Gastrocnemius medialis (tissue), 4 donors: ENCODE results near the gene SUGCT. TPM values are rescaled to one million over a fixed set of nuclear protein-coding genes. Genes with fewer than 3 reads are reported as not detected.

Experiments
- ATAC-seq, 2 donors: fragments of 150-250 bp; one replicate each; pipeline ENCODE4 v1.9.1; 2016
- DNase-seq, 2 donors: peaks; one replicate each; pipeline ENCODE4 v3.0.0-alpha.2; 2019
- H3K27ac ChIP-seq, 4 donors: fragments of 200-600 bp; sonication (generic); 1 replicate in 1 of 4; 2 replicates in 3 of 4; pipeline ENCODE4 v1.5.1; 2016 to 2018; ENCODE audit warnings: mild to moderate bottlenecking in 2 of 4, moderate library complexity in 1 of 4
- H3K27me3 ChIP-seq, 3 donors: fragments of 200-600 bp; sonication (generic) in 2 of 3; 1 replicate in 1 of 3; 2 replicates in 2 of 3; pipeline versions ENCODE4 v1.5.1 to v1.6.0; 2016 to 2019; ENCODE audit warnings: mild to moderate bottlenecking in 1 of 3, moderate library complexity in 1 of 3
- H3K36me3 ChIP-seq, 2 donors: fragments of 200-600 bp; sonication (generic) in 1 of 2; one replicate each; pipeline ENCODE4 v1.5.1; 2017 to 2018
- H3K4me1 ChIP-seq, 2 donors: fragments of 200-600 bp; sonication (generic) in 1 of 2; one replicate each; pipeline ENCODE4 v1.5.1; 2016 to 2017; ENCODE audit warnings: mild to moderate bottlenecking in 2 of 2
- H3K4me3 ChIP-seq, 4 donors: fragments of 200-600 bp; sonication (generic) in 3 of 4; 1 replicate in 1 of 4; 2 replicates in 3 of 4; pipeline ENCODE4 v1.5.1; 2016 to 2019; ENCODE audit warnings: mild to moderate bottlenecking in 2 of 4
- H3K9me3 ChIP-seq, 3 donors: fragments of 200-600 bp; sonication (generic) in 2 of 3; 1 replicate in 1 of 3; 2 replicates in 2 of 3; pipeline ENCODE4 v1.5.1; 2016 to 2019
- CTCF ChIP-seq, 5 experiments: fragments of 450-650 bp in 3 of 5; fragments of 200-600 bp in 2 of 5; sonication (generic) in 2 of 5; IDR thresholded peaks in 4 of 5; conservative IDR thresholded peaks in 1 of 5; 1 replicate in 4 of 5; 2 replicates in 1 of 5; pipeline ENCODE4 v1.5.1; 2016 to 2019; ENCODE audit warnings: antibody characterized with exemption in 5 of 5, mild to moderate bottlenecking in 3 of 5, moderate library complexity in 3 of 5
- POLR2A ChIP-seq, 2 donors: fragments of 450-650 bp; IDR thresholded peaks; one replicate each; pipeline ENCODE4 v1.6.1; 2017; ENCODE audit warnings: antibody characterized with exemption in 2 of 2, mild to moderate bottlenecking in 2 of 2, moderate library complexity in 2 of 2
- in situ Hi-C, 4 donors: fragments of 200-750 bp; cut with MboI; loops; one replicate each; pipeline versions ENCODE4 v1.15.0 to v1.8.0; 2017; ENCODE audit warnings: low sequenced_read_pairs in 4 of 4
- intact Hi-C: fragments of 100-400 bp; cut with DNase I; formaldehyde crosslinking; loops from one replicate; pipeline ENCODE4 v1.15.1; 2023; ENCODE audit warnings: low total_unique reads
- total RNA-seq, 4 donors: library from RNA; depleted of rRNA; stranded (reverse); fragments of >200 nt; gene quantifications; one replicate each; pipeline versions ENCODE4 v1.1.0 to v1.2.3, GENCODE V29; 2016

SUGCT gene
- total RNA-seq, 4 donors from 2014 or later: 2.3 to 3.5 (median 2.9) TPM

DNA sequence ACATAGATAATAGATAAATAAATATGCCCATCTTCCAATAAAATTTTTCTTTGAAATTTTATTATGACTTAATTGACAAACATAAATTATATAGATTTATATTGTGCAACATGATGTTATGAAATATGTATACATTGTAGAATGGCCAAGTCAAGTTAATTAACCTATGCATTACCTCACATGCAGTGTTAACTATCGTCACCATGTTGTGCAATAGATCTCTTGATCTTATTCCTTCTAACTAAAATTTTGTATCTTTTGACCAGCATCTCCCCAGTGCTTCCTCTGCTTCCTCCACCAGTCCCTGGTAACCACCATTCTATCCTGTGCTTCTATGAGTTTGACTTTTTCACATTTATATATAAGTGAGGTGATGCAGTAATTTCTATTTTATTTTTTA is 259.6 kb downstream of the SUGCT start:
- no peak for ATAC-seq
- Histone ChIP-seq H3K9me3 (no peaks in the 10 kb centered on the region), H3K4me3 (no peak overlapping the region), H3K27me3 (no peaks in the 10 kb centered on the region), H3K36me3 (no peaks in the 10 kb centered on the region), H3K27ac (no peak overlapping the region), H3K4me1 (no peaks in the 10 kb centered on the region)
- intact Hi-C loops (no loop called here), in situ Hi-C loops (no loop called here)
- no peak for TF ChIP-seq CTCF (IDR thresholded peaks at IDR 0.05 in 4 of 5, conservative IDR thresholded peaks at IDR 0.05 in 1 of 5)
- no peak for TF ChIP-seq POLR2A (IDR thresholded peaks at IDR 0.05)
- no peak for DNase-seq

- no peak for ATAC-seq
- intact Hi-C loops: no loop called here
- DNase-seq: no peak
- H3K4me3 ChIP-seq: no peak overlapping the region
- no peaks in the 10 kb centered on the region for H3K27me3 ChIP-seq
- H3K27ac ChIP-seq: no peak overlapping the region
- in situ Hi-C loops: no loop called here
- no peaks in the 10 kb centered on the region for H3K9me3 ChIP-seq
- H3K36me3 ChIP-seq: no peaks in the 10 kb centered on the region
- no peak for TF ChIP-seq POLR2A (IDR thresholded peaks at IDR 0.05)
- TF ChIP-seq CTCF (IDR thresholded peaks at IDR 0.05 in 4 of 5, conservative IDR thresholded peaks at IDR 0.05 in 1 of 5): no peak
- no peaks in the 10 kb centered on the region for H3K4me1 ChIP-seq
These were observed 265.7 kb downstream of the SUGCT start for GRCh38 chr7:40400525-40400924.

GRCh38 chr7:40401406-40401805 is 266.6 kb downstream of the SUGCT start:
- intact Hi-C loops (no loop called here), in situ Hi-C loops (no loop called here)
- Histone ChIP-seq H3K27ac (no peak overlapping the region), H3K27me3 (no peaks in the 10 kb centered on the region), H3K36me3 (no peaks in the 10 kb centered on the region), H3K4me1 (no peaks in the 10 kb centered on the region), H3K4me3 (no peak overlapping the region), H3K9me3 (no peaks in the 10 kb centered on the region)
- DNase-seq (no peak), ATAC-seq (no peak)
- TF ChIP-seq POLR2A (IDR thresholded peaks at IDR 0.05): no peak
- no peak for TF ChIP-seq CTCF (IDR thresholded peaks at IDR 0.05 in 4 of 5, conservative IDR thresholded peaks at IDR 0.05 in 1 of 5)

- in situ Hi-C loops: no loop called here
- H3K27me3 ChIP-seq: no peaks in the 10 kb centered on the region
- intact Hi-C loops: no loop called here
- H3K36me3 ChIP-seq: no peaks in the 10 kb centered on the region
- DNase-seq (no peak), ATAC-seq (no peak)
- no peak overlapping the region for H3K27ac ChIP-seq
- no peaks in the 10 kb centered on the region for H3K4me1 ChIP-seq
- H3K9me3 ChIP-seq: no peaks in the 10 kb centered on the region
- H3K4me3 ChIP-seq: no peak overlapping the region
- no peak for TF ChIP-seq POLR2A (IDR thresholded peaks at IDR 0.05)
- no peak for TF ChIP-seq CTCF (IDR thresholded peaks at IDR 0.05 in 4 of 5, conservative IDR thresholded peaks at IDR 0.05 in 1 of 5)
These were observed 267.9 kb downstream of the SUGCT start for GRCh38 chr7:40402661-40403060.

DNA sequence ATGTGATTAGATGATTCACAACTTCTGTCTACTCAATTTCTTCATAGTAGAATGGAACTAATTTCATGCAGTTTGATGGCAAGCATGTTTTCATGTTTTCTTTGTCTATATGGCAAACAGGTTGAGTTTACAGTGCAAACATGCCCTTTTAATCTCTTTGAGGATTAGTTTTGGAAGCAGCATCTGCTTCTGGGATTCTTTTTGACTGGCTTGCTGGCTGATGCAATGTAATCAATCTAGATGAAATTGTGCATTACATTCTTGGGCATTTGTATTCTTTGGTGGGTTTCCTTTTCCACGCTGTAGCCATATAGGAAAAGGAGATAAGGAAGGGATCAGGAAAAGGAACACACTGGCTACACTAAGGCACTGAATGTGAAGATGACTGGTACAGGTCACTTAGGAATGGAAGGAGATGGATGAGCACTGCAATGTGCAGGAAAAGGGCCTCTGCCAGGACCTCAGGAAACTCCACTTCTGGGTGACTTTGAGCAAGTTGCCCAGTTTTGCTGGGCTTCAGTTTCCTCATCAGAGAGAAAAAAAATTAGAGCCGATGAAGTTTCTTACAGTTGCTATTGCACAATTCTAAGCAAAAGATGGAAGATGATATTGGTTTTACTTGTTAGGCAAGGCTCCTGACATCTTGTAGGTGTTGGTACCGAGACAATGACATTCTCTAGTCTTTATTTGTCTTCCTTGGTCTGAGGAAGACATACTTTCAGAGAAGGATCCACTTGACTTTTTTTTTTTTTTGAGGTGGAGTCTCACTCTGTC is 269.1 kb downstream of the SUGCT start:
- intact Hi-C loops: no loop called here
- Histone ChIP-seq H3K36me3 (no peaks in the 10 kb centered on the region), H3K4me3 (no peak overlapping the region), H3K27me3 (no peaks in the 10 kb centered on the region), H3K27ac (no peak overlapping the region), H3K9me3 (no peaks in the 10 kb centered on the region), H3K4me1 (no peaks in the 10 kb centered on the region)
- in situ Hi-C loops: no loop called here
- no peak for ATAC-seq
- TF ChIP-seq POLR2A (IDR thresholded peaks at IDR 0.05) (no peak), CTCF (IDR thresholded peaks at IDR 0.05 in 4 of 5, conservative IDR thresholded peaks at IDR 0.05 in 1 of 5) (no peak)
- DNase-seq: no peak
